Left renal pelvis (tissue), 4 donors: ENCODE results near the gene KRTAP5-2. TPM values are rescaled to one million over a fixed set of nuclear protein-coding genes. Genes with fewer than 3 reads are reported as not detected.
"Not testable (repeated sequence)": the region's sequence is repeated elsewhere in the genome, so short reads cannot be mapped to it uniquely, and the experiment has no call there.

Source experiments
- DNase-seq, 4 donors: peaks; one replicate each; pipeline ENCODE4 v3.0.0-alpha.2; 2013; ENCODE audit warnings: low read depth in 4 of 4, low spot score in 3 of 4
- polyA plus RNA-seq, 4 donors: library from polyadenylated mRNA; unstranded; fragments of 120-200 nt; gene quantifications; one replicate each; pipeline ENCODE4 v1.2.1, GENCODE V29; 2013; ENCODE audit not compliant: insufficient read length in 4 of 4

Gene KRTAP5-2
- polyA plus RNA-seq, 4 donors: not detected

DNA sequence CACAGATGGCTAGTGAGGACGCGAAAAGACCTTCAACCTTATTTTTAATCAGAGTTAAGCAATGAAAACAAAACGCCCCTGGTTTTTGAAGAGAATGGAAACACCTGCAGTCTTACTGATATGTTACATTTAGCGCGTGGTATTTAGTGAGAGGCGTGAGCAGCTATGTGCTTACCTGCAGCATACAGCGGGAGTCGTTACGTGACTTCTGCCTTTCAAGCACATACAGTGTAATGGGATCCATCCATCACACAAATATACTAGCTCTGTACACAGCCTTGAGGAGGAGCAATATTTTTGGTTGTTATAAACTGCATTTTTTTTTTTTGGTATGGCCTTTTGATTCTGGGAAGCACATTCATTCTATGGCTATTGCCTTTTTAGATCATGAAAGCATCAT, 5.5 kb downstream of the KRTAP5-2 start:
- no peak for DNase-seq

DNA sequence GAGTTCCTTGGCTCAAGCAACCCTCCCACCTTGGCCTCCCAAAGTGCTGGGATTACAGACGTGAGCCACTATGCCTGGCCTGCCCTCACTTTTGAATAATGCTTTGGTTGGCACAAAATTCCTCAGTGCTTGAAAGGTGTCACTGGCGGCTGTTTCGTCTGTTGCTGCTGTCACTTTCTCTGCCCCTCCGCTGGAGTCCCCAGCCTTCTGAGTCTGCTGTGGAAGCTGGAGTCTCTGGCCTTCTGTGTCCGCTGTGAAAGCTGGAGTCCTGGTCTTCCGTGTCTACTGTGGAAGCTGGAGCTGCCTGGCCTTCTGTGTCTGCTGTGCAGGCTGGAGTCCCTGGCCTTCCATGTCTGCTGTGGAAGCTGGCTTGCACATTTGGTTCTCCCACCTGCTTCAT, 8.1 kb downstream of the KRTAP5-2 start:
- DNase-seq: no peak

DNA sequence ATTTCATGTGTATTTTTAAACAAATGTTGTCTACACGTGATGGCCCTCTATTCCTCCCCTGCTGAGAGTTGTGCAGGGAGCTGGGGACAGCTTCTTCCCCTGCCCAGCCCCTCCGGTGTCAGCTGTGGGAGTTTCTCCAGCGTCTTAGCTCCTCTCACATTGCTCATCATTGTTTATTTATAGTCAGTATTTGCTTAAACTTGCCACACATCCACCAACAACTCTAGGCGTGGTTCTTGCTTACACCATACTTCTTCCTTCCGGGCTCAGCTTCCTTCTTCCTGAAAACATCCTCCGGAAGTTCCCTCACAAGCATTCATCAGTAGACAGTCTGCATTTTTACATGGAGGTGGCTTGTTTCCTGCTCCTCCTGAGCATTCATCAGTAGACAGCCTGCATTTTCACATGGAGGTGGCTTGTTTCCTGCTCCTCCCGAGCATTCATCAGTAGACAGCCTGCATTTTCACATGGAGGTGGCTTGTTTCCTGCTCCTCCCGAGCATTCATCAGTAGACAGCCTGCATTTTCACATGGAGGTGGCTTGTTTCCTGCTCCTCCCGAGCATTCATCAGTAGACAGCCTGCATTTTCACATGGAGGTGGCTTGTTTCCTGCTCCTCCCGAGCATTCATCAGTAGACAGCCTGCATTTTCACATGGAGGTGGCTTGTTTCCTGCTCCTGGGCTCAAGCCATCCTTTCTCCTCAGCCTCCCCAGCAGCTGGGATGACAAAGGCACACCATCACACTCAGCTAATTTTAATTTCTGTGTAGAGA, 8.7 kb downstream of the KRTAP5-2 start:
- DNase-seq: not testable (repeated sequence)

DNA sequence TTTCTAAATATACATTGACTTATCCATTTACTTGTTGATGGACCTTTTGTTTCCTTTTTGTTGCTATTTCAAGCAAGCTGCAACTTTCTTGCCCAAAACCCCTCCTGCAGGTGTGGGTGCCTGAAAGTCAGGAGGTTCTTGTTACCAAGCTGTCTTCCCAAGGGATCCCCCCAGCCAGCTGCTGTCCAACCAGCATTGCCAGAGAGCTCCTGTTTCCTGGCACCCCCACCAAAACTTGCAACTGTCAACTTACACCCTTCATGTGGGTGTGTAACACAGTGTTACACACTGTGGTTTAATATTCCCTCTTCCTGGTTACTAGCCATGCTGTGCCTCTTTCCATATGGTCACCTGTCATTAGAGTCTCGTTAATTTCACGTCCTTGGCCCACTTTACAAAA, 11.4 kb downstream of the KRTAP5-2 start:
- DNase-seq: no peak

DNA sequence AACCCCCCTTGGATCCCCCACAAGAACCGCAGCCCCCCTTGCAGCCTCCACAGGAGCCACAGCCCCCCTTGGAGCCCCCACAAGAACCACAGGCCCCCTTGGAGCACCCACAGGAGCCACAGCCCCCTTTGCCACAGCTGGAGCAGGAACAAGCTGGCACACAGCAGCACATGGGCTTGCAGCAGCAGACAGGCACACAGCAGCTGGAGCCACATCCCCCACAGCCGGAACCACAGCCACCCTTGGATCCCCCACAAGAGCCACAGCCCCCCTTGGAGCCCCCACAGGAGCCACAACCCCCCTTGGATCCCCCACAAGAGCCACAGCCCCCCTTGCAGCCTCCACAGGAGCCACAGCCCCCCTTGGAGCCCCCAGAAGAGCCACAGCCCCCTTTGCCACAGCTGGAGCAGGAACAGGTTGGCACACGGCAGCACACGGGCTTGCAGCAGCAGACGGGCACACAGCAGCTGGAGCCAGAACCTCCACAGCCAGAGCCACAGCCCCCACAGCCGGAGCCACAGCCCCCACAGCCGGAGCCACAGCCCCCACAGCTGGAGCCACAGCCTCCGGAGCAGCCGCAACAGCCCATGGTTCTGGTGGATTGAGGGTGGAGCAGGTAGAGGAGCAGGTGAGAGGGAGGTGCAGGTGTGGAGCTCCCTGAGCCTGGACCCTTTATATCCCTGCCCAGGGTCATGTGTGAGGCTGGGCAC, 13.3 kb downstream of the KRTAP5-2 start, which contains the start of gene KRTAP5-1:
Gene KRTAP5-1 (minus strand): TSS at position 623 of the 710 bp plus-strand sequence. CDS start 34 bp downstream, at position 589.
- DNase-seq: not testable (repeated sequence)

DNA sequence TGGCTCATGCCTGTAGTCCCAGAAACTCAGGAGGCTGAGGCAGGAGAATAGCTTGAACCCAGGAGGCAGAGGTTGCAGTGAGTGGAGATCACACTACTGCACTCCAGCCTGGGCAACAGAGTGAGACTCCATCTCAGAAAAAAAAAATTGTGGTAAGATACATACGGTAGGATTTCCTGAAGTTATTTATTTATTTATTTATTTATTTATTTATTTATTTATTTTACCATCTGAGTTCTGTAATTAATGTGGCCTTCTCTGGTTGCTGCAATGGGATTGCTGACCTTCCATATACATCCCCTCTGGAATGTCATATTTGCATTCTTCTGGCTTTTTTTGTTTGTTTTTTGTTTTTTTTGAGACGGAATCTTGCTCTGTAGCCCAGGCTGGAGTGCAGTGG, 15.2 kb downstream of the KRTAP5-2 start:
- DNase-seq: not testable (repeated sequence)

DNA sequence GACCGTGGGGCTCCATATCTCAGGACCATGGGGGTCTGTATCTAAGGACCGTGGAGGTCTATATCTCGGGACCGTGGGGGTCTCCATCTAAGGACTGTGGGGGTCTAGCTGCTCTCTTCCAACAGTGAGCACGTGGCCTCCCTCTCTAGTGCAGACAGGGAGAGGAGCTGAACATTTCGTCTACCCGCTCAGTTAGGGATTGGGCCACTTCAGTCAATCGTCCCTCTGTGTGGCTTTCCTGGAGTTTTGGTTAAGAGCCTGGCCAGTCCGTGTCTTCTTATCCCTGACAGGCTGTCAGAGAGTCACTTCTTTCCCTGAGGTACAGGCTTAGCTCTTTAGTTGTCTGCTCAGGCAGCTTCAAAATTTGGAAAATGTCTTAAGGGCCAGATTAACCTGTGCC, 16.1 kb downstream of the KRTAP5-2 start:
- no peak for DNase-seq

DNA sequence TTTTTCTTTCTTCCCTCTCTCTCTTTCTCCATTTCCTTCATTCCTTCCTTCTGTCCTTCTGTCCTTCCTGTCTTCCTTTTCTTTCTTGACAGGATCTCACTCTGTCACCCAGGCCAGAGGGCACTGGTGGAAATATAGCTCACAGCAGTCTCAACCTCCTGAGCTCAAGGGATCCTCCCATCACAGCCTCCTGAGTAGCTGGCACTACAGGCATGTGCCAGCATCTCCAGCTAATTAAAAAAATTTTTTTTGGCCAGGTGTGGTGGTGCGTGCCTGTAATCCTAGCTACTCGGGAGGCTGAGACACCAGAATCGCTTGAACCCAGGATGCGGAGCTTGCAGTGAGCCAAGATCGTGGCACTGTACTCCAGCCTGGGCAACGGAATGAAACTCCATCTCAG, 21.3 kb downstream of the KRTAP5-2 start:
- DNase-seq: no peak

DNA sequence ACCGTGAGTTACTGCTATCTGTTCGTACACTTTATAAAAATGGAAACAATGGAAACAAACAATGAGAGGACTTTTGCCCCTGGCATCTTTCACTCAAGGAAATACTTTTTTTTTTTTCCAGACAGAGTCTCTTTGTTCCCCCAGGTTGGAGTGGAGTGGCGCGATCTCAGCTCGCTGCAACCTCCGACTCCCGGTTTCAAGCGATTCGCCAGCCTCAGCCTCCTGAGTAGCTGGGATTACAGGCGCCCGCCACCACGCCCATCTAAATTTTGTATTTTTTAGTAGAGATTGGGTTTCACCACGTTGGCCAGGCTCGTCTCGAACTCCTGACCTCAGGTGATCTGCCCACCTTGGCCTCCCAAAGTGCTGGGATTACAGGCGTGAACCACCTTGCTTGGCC, 22.3 kb downstream of the KRTAP5-2 start:
- not testable (repeated sequence) for DNase-seq

DNA sequence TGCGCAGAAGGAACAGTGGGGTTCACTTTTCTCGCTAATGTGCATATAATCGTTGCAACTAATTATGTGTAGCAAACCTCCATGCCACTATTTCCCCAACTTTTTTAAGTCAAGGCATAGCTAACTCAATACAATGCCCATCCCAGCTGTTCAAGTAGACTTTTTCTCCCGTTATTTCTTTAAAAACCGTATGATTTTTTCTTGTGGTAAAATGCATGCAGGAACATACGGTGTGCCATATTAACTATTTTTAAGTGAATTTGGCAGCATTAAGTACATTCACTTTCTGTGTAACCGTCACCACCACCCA, 23.2 kb downstream of the KRTAP5-2 start:
- no peak for DNase-seq

DNA sequence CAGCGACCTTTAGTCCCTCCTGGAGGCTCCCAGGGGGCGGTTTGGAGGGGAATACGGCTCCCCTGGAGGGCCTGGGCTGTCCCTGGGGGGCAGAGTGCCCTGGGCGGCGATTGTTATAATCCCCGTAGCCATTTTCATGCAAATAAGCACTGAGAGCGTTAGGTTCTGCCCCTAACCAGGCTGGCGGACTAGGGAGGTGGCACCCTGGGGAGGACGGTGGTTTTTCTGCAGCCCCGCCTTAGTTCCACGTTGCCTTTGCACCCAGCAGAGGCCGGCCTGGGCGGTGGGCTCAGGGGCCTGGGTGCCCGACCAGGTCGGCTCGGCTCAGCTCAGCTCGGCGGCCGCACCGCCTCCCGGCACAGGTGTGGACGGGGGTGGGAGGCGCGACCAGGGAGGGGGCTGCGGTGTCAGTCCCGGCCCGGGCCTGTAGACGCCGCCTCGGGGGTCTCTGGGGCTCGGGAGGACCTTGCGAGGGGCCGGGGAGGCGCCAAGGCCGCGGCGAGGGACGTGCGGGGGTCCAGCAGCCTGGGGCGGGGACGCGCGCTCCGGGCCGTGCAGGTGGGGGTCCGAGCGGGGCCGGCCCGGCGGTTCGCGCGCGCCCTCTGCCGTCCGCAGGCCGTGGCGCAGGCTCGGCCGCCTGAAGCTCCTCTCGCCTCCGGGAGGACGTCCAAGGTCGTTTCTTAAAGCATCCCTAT, 23.7 kb downstream of the KRTAP5-2 start:
- no peak for DNase-seq

DNA sequence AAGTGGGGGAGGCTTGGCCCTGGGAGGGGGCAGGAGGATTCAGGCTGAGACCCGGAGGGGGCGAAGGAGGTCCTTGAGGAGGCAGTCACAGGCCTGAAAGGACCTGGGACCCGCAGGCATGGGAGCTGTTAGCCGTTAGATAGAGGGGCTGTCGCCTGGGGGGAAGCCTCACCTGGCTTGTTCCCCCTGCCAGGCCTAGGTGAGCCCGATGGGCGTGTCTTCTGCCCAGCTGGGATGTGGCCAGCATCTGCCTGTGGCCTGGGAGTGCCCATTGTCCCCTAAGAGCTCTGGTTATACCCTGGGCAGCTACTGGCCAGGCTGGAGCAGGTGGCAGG, 24.2 kb downstream of the KRTAP5-2 start:
- DNase-seq: no peak

DNA sequence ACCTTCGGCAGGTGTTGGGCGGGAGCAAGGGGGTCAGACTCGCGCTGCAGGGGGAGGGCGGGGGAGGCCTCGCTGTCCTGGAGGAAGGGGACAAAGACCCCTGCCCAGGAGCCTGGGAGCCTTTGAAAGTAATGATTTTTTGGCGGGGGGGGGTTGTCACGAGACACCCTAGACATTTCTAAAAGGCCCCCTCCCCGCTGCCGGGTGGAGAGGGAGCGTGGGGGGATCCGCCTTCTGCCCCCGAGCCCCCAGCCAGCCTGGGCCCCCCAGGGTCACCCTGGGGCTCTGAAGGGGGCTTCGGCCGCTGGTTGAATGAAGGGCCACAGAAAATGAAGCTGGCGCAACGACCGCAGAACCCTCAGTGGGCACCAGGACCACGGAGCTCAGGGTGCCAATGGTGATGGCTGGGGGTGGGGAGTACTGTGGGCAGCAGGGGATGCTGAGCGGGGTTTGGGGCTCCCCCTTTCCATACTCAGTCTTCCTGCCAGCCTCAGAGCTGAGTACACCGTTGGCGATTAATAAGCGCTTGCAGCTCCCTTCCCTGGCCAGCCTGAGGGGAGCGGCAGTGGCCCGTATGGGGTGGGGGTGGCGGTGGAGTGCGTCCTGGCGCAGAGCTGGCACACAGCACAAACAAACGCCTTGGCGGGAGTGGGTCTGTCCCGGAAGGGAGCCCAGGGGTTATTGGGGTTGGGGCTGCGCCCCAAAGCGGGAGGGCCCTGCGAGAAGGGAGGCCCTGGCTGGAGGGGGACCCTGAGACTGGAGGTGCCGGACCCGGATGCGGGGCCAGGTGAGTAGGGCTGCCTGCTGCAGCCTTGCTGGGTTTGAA, 24.8 kb downstream of the KRTAP5-2 start:
- DNase-seq: no peak

DNA sequence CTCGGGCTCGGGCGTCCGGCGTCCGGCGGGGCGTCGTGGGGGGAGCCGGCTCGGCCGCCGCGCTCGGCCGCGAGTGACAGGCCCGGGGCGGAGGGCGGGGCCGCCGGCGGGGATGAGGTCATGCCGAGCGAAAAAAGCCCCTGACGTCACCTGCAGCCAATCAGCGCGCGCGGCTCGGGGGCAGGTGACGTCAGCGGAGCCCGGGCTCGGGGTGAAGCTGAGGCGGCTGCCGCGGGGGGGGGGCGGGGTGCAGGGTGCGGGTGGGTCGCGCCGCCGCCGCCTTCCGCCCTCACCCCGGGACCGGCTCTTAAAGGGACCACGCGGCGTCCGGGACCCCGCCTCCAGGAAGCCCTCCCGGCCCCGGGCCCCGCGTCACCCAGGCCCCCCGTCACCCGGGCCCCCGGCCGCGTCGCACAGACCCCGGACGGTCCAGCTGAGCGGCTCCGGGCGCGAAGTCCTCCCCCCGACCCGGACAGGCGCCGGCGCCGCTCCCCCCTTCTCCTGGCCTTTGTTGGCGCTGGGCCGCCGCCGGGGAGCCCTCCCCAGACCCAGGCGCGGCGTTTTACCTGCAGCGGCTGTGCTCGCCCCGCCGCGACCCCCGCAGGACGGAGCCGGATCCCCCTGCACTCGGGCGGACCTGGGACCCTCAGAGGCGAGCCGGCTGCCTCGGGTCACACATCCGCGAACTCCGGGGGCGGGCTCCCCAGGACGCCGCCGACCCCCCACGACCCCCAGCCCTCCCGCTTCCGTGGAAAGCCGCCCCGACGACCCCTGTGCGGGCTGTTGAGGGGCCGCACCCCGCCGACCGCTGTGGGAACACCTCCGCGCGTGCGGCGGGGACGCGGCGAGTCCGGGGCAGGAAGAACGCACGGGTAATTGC, 25.7 kb downstream of the KRTAP5-2 start, which contains the start of gene DUSP8:
Gene DUSP8 (minus strand): TSS at position 75 of the 880 bp plus-strand sequence. CDS start 6,445 bp downstream, outside the sequence.
- no peak for DNase-seq

DNA sequence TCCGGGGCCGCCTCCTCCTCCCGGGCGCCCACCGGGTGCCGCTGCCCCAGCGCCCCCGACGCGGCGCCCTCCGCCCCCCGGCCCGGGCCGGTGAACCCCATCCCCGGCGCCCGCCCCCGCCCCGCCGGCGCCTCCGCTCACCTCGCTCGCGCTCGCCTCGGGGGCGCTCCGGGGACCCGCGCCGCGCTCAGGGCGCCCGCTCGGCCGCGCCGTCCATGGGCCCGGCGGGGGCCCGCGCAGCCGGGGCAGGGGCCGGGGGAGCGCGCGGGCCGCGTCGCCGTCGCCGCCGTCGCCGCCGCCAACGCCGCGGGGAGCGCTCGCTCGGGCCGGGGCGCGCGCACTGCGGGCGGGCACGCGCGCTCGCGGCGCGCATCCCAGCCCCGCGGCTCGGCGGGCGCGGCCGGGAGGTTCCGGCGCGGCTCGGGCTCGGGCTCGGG, 26.3 kb downstream of the KRTAP5-2 start:
- no peak for DNase-seq

DNA sequence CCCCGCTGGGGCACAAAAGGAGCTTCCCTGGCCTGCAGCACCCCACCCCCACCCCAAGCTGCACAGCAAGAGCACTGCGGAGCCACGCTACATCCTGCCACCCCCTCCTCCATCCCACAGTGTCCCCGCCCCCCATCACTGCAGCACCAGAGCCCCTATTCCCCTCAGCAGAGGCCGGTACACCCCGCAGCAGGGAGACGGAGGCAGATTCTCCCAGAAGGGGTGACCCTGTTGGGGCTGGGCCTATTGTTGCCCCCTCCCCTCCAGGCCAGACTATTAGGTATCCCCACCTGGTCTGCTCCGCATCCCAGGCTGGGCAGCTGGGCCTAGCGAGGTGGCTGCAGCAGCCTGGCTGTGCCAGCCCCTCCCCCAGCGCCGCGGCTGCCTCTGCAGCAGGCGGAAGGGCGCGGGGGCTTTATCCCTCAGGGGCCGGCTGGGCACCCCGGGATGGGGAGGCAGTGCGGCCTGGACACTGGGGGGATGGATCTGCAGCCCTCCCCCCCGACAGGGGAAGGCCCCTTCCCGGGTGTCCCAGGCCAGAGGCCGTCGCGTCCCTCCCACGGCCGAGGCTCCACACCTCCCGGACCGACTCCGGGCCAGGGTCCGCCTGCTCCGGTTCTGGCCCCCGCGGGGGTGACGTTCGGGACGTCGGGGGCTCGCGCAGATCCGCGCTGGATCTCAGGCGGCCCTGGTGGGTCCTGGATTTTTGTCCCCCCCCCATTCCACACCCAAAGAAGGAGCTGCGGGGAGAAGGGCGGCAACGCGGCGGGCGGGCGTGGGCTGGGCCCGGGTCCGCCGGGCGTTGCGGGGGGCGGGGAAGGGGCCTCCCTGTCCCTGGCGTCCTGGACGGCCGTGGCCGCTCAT, 27.0 kb downstream of the KRTAP5-2 start:
- DNase-seq: no peak

DNA sequence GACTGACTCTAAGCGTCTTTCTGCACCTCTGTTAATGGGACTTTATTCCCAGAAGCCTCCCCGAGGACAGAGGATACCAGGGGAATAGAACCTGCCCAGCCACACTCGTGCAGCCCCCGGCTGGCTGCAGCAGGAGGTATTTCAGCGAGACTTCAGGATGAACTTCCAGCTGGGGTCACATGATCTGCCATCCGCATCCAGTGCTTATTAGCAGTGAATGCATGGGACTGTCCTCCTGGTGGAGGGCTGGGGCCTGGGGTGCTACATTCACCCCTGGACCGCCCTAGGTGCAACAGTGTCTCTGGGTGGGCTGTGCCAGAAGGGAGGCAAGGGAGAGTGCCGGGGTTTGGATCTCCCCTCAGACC, 27.6 kb downstream of the KRTAP5-2 start:
- DNase-seq: no peak

DNA sequence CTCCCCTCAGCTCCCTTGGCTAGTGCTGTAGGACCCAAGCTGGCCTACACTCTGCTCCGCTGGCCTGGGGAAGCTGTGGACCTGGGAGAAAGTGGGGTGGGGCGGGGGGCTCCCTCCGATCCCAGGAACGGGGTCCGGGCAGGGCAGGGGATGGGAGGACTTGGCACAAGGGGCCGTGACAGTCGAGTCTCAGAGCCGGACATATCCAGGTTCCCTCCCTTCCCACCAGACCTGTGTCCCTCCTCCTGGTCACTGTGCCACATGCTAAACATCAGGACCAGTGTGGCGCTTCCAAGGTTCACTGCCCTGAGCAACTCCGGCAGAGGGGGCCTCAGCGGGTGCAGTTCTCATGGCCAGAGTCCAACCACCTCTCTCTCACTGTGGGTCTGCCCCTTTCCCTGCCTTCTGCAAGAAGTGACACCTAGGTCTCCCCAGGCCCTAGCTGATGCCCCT, 28.1 kb downstream of the KRTAP5-2 start:
- no peak for DNase-seq
